Epithelial cell of proximal tubule (primary cell): ENCODE data around the gene VMAC. TPM values are rescaled to one million over a fixed set of nuclear protein-coding genes. Genes with fewer than 3 reads are reported as not detected.
A peak's percentile ranks its signal among the peaks of the same experiment; 100 is the strongest.
"Not testable (repeated sequence)": the region's sequence is repeated elsewhere in the genome, so short reads cannot be mapped to it uniquely, and the experiment has no call there.

Experiments
- DNase-seq: peaks from one replicate; pipeline ENCODE4 v3.0.0-alpha.2; 2011; ENCODE audit warnings: low read depth
- H3K4me3 ChIP-seq: 2 replicates; pipeline ENCODE4 v1.5.1; 2011; ENCODE audit warnings: low read depth, mild to moderate bottlenecking, low read length
- total RNA-seq: library from RNA; depleted of rRNA; stranded (reverse); fragments of >200 nt; gene quantifications from 2 replicates; pipeline ENCODE4 v1.2.3, GENCODE V29; 2015
- TF ChIP-seq, protein P1 (sequence below): conservative IDR thresholded peaks from 2 replicates; pipeline ENCODE4 v1.5.1; 2012; ENCODE audit warnings: low read depth, mild to moderate bottlenecking, low read length

The VMAC gene
- total RNA-seq, 1 donor from 2014 or later: 2.2 TPM

DNA sequence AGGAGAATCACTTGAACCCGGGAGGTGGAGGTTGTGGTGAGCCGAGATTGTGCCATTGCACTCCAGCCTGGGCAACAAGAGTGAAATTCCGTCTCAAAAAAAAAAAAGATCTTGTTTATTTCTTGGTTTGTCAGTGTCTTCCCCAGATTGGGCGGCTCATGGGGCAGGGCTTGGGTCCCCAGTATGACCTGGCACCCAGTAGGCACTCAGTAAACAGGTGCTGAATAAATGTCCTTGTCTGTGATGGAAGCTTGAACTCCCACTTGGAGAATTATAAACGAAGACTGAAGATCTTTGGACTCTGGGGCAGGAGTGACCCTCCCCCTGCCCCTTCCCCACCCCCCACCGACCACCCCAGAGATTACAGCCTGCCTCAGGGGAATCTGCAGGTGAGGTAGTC, 24.5 kb upstream of the VMAC start:
- no peak for DNase-seq
- TF ChIP-seq, protein P1, sequence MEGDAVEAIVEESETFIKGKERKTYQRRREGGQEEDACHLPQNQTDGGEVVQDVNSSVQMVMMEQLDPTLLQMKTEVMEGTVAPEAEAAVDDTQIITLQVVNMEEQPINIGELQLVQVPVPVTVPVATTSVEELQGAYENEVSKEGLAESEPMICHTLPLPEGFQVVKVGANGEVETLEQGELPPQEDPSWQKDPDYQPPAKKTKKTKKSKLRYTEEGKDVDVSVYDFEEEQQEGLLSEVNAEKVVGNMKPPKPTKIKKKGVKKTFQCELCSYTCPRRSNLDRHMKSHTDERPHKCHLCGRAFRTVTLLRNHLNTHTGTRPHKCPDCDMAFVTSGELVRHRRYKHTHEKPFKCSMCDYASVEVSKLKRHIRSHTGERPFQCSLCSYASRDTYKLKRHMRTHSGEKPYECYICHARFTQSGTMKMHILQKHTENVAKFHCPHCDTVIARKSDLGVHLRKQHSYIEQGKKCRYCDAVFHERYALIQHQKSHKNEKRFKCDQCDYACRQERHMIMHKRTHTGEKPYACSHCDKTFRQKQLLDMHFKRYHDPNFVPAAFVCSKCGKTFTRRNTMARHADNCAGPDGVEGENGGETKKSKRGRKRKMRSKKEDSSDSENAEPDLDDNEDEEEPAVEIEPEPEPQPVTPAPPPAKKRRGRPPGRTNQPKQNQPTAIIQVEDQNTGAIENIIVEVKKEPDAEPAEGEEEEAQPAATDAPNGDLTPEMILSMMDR: no peak
- no peak overlapping the region for H3K4me3 ChIP-seq

DNA sequence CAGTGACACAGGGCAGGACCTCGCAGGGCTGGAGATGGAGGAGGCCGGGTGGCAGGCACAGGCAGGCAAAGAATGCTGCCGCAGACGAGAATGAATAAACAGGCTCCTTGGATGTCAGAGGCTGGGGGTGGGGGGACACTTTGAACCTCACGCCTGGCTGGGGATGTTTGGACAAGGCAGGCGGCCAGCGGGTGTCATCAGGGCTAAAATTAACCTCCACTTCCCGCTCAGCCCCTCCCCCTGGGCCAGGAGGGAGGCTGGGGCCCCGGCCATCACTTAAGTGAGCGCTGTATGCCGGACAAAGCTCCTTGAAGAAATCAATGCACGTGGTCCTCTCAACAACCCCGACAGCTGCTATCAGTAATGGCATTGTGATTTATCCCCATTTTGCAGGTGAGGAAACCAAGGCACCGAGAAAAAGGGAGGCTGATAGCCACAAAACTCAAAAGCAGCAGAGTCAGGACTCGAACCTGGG, 24.0 kb upstream of the VMAC start:
- TF ChIP-seq, protein P1: no peak
- H3K4me3 ChIP-seq: no peak overlapping the region
- peak; percentile 33 for DNase-seq

DNA sequence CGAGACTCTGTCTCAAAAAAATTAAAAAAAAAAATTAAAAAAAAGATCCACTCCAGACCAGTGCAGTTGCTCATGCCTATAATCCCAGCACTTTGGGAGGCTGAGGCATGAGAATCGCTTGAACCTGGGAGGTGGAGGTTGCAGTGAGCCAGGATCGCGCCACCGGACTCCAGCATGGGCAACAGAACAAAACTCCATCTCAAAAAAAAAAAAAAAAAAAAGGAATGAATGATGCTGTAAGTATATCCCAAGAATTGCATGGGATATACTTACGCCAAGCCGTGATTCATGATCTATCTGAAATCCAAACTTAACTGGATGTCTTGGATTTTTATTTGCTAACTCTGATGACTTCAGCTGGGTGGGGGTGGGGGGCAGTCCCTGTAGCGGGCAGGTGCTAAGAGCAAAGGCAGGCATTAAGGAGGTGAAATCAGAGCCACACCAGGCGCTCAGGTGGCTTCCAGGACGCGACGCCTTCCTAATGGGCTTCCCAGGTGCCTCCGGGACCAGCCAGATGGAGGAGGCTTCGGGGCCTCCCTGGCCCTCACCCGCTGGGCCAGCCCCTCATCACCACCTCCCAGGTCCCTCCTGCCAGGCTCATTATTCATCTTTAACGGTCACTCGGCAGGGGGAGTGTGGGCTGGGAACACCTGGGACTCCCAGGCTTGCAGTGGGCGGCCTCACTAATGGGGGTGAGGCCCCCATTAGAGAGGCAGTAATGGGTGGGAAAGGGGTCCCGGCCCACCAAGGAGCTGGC, 23.0 kb upstream of the VMAC start:
- no peak for DNase-seq
- no peak overlapping the region for H3K4me3 ChIP-seq
- TF ChIP-seq, protein P1: no peak

DNA sequence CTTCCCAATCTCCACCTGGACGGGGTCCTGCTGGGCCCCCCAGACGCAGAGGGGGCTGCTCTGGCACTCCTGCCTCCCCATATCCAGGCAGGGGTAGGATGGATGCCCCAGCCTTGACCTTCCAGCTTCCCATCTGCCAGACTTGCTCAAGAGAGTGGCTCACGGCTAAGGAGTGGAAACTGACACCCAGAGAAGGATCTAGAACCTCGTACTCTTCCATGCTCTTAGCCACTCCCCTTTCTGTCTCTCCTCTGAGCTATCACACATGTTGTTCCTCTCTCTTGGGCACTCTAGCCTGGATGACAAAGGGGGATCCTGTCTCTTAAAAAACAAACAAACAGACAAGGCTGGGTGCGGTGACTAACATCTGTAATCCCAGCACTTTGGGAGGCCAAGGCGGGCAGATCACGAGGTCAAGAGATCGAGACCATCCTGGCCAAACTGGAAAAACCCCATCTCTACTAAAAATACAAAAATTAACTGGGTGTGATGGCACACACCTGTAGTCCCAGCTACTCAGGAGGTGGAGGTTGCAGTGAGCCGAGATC, 22.2 kb upstream of the VMAC start:
- DNase-seq: no peak
- H3K4me3 ChIP-seq: no peak overlapping the region
- TF ChIP-seq, protein P1: no peak

DNA sequence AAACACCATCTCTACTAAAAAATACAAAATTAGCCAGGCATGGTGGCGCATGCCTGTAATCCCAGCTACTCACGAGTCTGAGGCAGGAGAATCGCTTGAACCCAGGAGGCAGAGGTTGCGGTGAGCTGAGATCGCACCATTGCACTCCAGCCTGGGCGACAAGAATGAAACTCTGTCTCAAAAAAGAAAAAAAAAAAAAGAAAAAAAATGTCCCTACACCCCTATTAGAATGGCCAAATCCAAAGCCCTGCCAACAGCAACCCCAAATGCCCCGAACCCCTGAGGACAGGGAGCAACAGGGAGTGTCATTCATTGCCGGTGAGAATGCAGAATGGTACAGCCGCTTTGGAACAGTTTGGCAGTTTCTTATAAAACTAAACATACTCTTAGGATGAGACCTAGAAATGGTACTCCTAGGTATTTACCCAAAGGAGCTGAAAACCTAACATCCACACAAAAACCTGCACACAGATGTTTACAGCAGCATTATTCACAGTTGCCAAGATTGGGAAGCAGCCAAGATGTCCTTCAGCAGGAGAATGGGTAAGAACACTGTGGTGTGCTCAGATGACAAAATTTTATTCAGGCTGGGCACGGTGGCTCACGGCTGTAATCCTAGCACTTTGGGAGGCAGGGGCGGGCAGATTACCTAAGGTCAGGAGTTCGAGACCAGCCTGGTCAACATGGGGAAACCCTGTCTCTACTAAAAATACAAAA, 21.4 kb upstream of the VMAC start:
- H3K4me3 ChIP-seq, DNase-seq: not testable (repeated sequence)

DNA sequence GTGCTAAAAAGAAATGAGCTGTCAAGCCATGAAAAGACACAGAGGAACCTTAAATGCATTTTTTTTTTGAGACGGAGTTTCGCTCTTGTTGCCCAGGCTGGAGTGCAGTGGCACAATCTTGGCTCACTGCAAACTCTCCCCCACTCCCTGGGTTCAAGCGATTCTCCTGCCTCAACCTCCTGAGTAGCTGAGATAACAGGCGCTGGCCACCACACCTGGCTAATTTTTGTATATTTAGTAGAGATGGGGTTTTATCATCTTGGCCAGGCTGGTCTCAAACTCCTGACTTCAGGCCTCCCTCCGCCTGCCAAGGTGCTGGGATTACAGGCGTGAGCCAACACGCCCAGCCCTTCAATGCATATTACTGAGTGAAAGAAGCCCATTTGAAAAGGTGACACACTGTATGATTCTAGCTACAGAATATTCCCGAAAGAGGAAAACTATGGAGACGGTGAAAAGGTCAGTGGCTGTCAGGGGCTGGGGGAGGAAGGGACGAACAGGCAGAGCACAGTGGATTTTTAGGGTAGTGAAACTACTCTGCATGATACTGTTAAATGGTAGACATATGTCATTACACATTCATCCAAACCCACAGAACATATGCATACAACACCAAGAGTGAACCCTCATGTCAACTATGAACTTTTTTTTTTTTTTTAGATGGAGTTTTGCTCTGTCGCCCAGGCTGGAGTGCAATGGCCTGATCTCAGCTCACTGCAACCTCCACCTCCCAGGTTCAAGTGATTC, 20.4 kb upstream of the VMAC start:
- DNase-seq, H3K4me3 ChIP-seq: not testable (repeated sequence)

DNA sequence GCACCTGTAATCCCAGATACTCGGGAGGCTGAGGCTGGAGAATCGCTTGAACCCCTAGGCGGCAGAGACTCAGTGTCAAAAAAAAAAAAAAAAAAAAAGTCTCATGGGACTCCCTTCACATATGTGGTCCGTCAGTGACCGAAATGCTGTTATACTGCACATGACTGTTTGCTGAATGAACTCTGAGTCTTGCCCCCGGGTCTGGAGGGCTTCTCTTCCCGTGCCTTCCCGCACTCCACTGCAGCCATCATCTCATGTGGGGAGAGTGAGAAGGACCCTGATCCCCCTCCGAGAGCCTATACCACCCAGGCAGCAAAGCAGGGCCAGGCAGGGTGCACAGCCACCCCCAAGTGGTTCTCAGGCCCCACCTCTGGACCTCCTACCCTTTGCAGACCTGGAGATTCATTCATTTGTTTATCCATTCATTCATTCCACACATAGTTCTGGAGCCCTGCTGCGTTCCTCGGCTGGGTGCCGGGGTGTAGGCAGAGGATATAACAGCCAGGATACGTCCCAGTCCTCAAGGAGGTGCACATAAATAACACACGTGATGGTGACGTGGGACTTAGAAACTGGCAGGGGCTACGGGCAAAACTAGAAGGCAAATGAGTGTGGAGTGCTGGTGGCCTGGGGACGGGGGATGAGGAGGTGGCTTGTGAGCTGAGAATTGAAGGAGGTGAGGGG, 15.2 kb upstream of the VMAC start:
- TF ChIP-seq, protein P1: no peak
- no peak for DNase-seq
- H3K4me3 ChIP-seq: no peak overlapping the region
